HG03103 (cell line): Measurements from ENCODE around the gene CDH15.

Experiments
- ATAC-seq: cut with Tn5 transposase; IDR thresholded peaks from one replicate; pipeline ENCODE4 v1.9.1; 2021; ENCODE audit warnings: low read depth; ENCODE audit not compliant: unreplicated experiment

Gene CDH15

DNA sequence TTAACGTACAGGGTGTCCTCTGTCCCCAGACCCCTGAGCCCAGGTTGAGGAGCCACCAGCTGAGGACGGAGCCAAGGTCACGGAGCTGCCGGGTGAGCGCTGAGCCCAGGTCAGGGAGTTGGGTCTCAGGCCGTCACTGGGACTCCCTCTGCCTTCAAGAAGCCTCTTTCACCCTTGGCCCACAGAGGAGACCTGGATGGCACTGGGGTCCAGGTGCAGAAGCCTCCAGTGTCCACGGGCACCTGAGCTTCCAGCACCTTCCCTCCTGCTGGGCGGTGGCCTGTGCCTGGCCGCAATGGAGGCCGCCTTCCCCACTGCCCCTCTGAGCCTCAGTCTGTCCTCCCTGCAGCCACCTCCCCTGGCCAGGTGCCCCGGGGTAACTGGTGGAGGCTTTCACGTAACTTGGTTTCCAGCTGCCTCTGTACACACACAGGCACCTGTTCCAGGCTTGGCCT, 31.6 kb upstream of the CDH15 start:
- ATAC-seq: no peak

DNA sequence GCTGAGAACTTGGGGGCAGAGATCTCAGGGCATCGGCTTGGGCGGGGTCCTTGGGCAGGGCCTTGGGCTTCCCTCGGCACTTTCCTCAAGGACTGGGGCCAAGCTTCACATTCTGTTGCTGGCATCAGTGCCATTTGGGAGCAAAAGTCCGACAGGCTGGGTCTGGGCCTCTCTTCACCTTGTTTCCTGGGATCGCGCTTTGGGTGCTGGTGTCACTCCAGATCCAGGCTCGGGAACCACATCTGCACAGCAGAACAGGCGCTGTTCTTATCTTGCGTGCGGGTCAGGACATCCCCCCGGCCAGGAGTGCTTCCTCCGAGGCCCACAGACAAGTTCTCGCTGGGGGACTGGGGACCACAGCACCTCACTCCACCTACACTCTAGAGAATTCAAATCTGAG, 31.1 kb upstream of the CDH15 start:
- no peak for ATAC-seq

GRCh38 chr16:89140981-89141883, 30.3 kb upstream of the CDH15 start:
- ATAC-seq: no peak

DNA sequence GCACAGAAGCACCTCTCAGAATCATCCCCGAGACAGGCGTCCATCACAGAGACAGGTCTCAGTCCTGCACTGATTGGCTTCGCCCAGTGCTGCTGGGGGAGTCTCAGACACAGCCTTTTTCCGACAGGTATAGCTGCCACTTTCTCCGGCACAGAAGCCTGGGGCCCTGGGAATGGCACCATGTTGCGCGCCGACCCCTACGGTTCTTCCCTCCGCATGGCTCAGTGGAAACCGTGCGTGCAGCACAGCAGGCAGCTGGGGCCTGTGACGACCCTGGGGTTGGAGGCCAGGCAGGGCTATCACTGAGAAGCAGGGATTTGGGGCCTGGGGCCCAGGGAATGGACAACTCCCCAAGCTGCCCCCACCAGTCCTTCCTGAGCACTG, 29.7 kb upstream of the CDH15 start:
- no peak for ATAC-seq

DNA sequence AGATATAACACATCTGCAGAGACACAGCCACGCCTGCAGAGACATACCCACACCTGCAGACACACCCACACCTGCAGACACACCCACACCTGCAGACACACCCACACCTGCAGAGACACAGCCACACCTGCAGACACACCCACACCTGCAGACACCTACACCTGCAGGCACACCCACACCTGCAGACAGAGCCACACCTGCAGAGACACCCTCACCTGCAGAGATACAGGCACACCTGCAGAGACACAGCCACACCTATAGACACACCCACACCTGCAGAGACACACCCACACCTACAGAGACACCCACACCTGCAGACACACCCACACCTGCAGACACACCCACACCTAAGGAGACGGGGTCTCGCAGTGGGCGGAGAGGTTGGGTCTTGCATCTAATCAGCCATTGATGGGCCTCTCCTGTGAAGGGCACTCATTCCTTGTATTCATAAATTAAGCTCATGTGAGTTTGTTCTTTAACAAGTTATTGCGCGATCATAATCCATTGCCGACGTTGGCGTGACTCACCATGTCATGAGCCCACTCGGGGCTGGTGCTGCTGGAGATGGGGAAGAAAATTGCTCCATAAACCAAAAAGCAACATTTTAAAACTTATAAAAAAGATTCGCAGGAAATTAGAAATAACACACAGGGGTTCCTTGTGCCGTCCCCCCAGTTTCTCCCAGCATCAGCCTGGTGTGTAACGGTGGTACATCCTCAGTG, 28.9 kb upstream of the CDH15 start:
- no peak for ATAC-seq

DNA sequence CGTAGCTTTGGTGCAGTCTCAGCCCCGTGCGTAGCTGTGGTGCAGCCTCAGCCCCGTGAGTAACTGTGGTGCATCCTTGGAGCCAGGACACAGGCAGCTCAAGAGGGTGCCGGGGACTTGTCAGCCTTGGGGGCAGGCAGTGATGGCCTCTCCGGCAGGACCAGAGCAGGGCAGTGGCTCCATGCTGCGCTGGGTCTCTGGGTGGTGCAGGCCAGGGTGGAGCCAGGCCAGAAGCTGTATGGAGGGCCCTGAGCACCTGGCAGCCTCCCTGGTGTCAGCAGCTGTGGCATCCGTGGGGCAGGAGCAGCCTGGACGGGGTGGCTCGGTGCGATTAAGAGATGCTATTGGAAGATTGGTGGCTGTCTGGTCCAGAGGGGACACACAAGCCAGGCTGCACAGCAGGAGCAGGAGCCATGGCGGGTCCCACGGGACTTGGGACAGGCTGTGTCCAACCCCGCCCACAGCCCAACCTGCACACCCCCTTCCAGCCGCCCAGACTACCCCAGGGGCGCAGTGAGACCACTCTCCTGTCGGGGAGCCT, 28.3 kb upstream of the CDH15 start:
- no peak for ATAC-seq

- ATAC-seq: no peak
These were observed 27.5 kb upstream of the CDH15 start for GRCh38 chr16:89143911-89144675.

GRCh38 chr16:89144681-89145080, 26.9 kb upstream of the CDH15 start:
- ATAC-seq: no peak

- ATAC-seq: no peak
These were observed 26.0 kb upstream of the CDH15 start for GRCh38 chr16:89145406-89146161.

DNA sequence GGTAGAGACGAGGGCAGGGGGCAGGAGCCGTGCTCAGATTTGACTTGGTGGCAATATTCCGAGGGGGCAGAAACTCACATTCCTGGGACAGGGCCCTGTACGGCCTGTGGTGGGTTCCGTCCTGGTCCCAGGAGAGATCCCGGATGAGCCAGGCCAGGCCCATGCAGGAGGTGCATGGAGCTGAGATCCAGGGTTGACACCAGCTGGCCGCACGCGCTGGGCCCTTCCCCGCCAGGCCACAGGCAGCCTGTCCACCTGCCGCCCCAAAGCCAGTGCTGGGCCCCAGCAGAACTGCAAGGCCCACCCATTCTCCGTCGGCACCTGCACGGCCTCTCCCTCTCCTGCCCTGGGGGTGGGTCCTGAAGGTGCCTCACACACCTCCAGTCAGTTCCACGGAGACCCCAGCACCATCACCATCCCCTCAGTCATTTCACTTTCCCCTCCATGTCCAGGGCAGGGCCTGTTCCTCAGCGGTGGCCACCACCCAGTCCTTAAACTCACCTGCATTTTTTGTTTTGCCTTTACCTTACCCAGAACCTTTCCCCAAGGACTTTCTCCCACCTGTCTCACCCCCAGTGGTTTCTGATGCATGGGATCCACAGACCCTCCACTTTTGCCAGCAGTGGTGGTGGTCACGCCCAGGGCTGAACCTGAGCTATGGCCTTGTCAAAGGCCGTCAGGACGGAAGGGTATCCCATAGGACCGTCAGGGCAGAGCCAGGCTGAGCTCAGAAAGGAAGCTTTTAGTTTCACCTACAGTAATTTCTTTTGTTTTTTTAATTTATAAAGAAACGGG, 25.1 kb upstream of the CDH15 start:
- ATAC-seq: no peak

- no peak for ATAC-seq
These were observed 24.3 kb upstream of the CDH15 start for GRCh38 chr16:89147085-89147817.

DNA sequence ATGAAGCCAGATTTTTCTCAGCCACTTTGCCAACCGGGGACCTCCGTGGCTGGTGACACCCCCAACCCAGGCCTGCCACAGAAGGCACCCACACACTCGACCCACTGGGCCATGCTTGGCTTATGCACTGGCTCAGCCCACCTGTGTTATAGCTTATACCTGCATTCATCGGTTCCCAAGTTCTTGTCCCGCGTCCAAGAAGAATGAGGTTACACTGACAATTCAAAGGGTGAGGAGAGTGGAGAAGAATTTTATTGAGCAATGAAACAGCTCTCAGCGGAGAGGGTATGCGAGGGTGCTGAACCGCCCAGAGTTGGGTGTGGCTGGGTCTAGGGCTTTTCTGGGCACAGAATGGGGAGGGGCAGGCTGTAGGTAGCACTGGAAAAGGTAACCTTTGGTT, 22.2 kb upstream of the CDH15 start:
- no peak for ATAC-seq

- ATAC-seq: no peak
These were observed 21.3 kb upstream of the CDH15 start for GRCh38 chr16:89150090-89150835.

- no peak for ATAC-seq
These were observed 20.6 kb upstream of the CDH15 start for GRCh38 chr16:89150981-89151380.

- no peak for ATAC-seq
These were observed 18.5 kb upstream of the CDH15 start for GRCh38 chr16:89152831-89153700.

- ATAC-seq: no peak
These were observed 17.7 kb upstream of the CDH15 start for GRCh38 chr16:89153848-89154271.
